B cell (primary cell): ENCODE measurements around the gene TNFRSF19. TPM values are rescaled to one million over a fixed set of nuclear protein-coding genes. Genes with fewer than 3 reads are reported as not detected.

Experiments
- ATAC-seq: fragments of 200-7000 bp; cut with Tn5 transposase; one replicate; pipeline ENCODE4 v1.10.0; 2021; ENCODE audit warnings: low read depth, mild to moderate bottlenecking, moderate number of reproducible peaks, moderate library complexity
- CTCF ChIA-PET: fragments of 350-600 bp; sonication (Branson Sonifier 250); formaldehyde crosslinking; loops from one replicate; lab custom pipeline; 2021; ENCODE audit warnings: antibody characterized with exemption, inconsistent platforms; lab: Charles Lee
- POLR2A ChIA-PET: fragments of 350-600 bp; sonication (Branson Sonifier 250); formaldehyde crosslinking; loops from one replicate; lab custom pipeline; 2021; ENCODE audit warnings: antibody characterized with exemption; lab: Charles Lee
- DNase-seq: peaks from one replicate; pipeline ENCODE4 v3.0.0; 2013
- H2AFZ ChIP-seq: 2 replicates; pipeline ENCODE4 v1.6.1; 2012; ENCODE audit warnings: mild to moderate bottlenecking, low read depth, low read length; ENCODE audit not compliant: insufficient read depth, poor library complexity, severe bottlenecking
- H3K27ac ChIP-seq, 2 donors: 1 replicate in 1 of 2; 2 replicates in 1 of 2; pipeline ENCODE4 v1.5.1; 2012 to 2013; ENCODE audit warnings: low read length in 2 of 2, mild to moderate bottlenecking in 2 of 2, moderate library complexity in 1 of 2
- H3K27me3 ChIP-seq, 4 experiments: fragments of 200-600 bp in 1 of 4; sonication (generic) in 1 of 4; replicated peaks in 1 of 4; 1 replicate in 2 of 4; 2 replicates in 2 of 4; pipeline versions ENCODE4 v1.6.1 to v1.7.0; 2013 to 2016; ENCODE audit warnings: low read length in 3 of 4, mild to moderate bottlenecking in 2 of 4, mixed read lengths in 1 of 4, moderate library complexity in 1 of 4; ENCODE audit not compliant: insufficient read depth in 4 of 4, control insufficient read depth in 3 of 4; ENCODE audit errors: control extremely low read depth in 1 of 4
- H3K36me3 ChIP-seq, 2 experiments: replicated peaks in 1 of 2; 1 replicate in 1 of 2; 2 replicates in 1 of 2; pipeline versions ENCODE4 v1.6.1 to v1.7.1; 2013; ENCODE audit warnings: low read length in 1 of 2; ENCODE audit not compliant: insufficient read depth in 2 of 2, control insufficient read depth in 1 of 2; ENCODE audit errors: control extremely low read depth in 1 of 2, extremely low read depth in 1 of 2
- H3K4me1 ChIP-seq, 2 donors: fragments of 200-600 bp in 1 of 2; sonication (generic) in 1 of 2; 1 replicate in 1 of 2; 2 replicates in 1 of 2; pipeline versions ENCODE4 v1.5.1 to v1.6.1; 2013 to 2017; ENCODE audit warnings: low read length in 2 of 2; ENCODE audit not compliant: control insufficient read depth in 2 of 2, insufficient read depth in 2 of 2
- H3K4me2 ChIP-seq: replicated peaks from 2 replicates; pipeline ENCODE3; 2012; ENCODE audit warnings: mild to moderate bottlenecking, low read depth, low read length; ENCODE audit not compliant: poor library complexity, severe bottlenecking
- H3K4me3 ChIP-seq, 5 experiments: fragments of 200-600 bp in 1 of 5; sonication (generic) in 1 of 5; 1 replicate in 3 of 5; 2 replicates in 2 of 5; pipeline versions ENCODE4 v1.5.1 to v1.7.0; 2011 to 2016; ENCODE audit warnings: low read length in 4 of 5, mild to moderate bottlenecking in 4 of 5, low read depth in 2 of 5, control low read depth in 1 of 5, moderate library complexity in 1 of 5; ENCODE audit not compliant: insufficient read depth in 1 of 5; ENCODE audit errors: control extremely low read depth in 1 of 5, extremely low read depth in 1 of 5
- H3K79me2 ChIP-seq: fragments of 200-600 bp; sonication (generic); one replicate; pipeline ENCODE4 v1.6.0; 2016; ENCODE audit warnings: low read length; ENCODE audit not compliant: control insufficient read depth, insufficient read depth
- H3K9ac ChIP-seq: fragments of 200-600 bp; sonication (generic); 2 replicates; pipeline ENCODE4 v1.6.1; 2017; ENCODE audit warnings: mild to moderate bottlenecking, low read length, moderate library complexity
- H3K9me3 ChIP-seq, 3 donors: one replicate each; pipeline versions ENCODE4 v1.6.1 to v1.7.1; 2013; ENCODE audit warnings: low read length in 2 of 3; ENCODE audit not compliant: control insufficient read depth in 2 of 3, insufficient read depth in 1 of 3; ENCODE audit errors: control extremely low read depth in 1 of 3
- H4K20me1 ChIP-seq: 2 replicates; pipeline ENCODE4 v1.6.0; 2012; ENCODE audit warnings: mild to moderate bottlenecking, low read length; ENCODE audit not compliant: insufficient read depth, control insufficient read depth, poor library complexity, severe bottlenecking
- H3K27ac Mint-ChIP-seq: one replicate; pipeline ENCODE4 v1.8.0; 2021; ENCODE audit warnings: mixed read lengths
- H3K27me3 Mint-ChIP-seq: one replicate; pipeline ENCODE4 v1.8.0; 2021; ENCODE audit warnings: mixed read lengths
- H3K4me1 Mint-ChIP-seq: one replicate; pipeline ENCODE4 v1.8.0; 2021; ENCODE audit warnings: mixed read lengths
- H3K4me3 Mint-ChIP-seq: one replicate; pipeline ENCODE4 v1.8.0; 2021; ENCODE audit warnings: mixed read lengths
- H3K9me3 Mint-ChIP-seq: one replicate; pipeline ENCODE4 v1.8.0; 2022; ENCODE audit warnings: mixed read lengths; ENCODE audit not compliant: insufficient read depth
- CTCF ChIP-seq: fragments of 200-600 bp; IDR thresholded peaks from one replicate; pipeline ENCODE4 v1.8.0; 2022; ENCODE audit warnings: antibody characterized with exemption, mild to moderate bottlenecking
- EZH2 ChIP-seq: IDR thresholded peaks from 2 replicates; pipeline ENCODE4 v1.6.1; 2012; ENCODE audit warnings: borderline replicate concordance, low read depth, mild to moderate bottlenecking, moderate library complexity, low read length; ENCODE audit not compliant: insufficient read depth, poor library complexity, severe bottlenecking
- WGBS: methylation state at CpG from one replicate; pipeline ENCODE4 v1.1.5; 2013; ENCODE audit warnings: missing lambda C conversion rate; ENCODE audit not compliant: insufficient coverage; 5-methylcytosine and 5-hydroxymethylcytosine counted together
- intact Hi-C: fragments of 100-400 bp; cut with micrococcal nuclease; formaldehyde crosslinking; loops from one replicate; pipeline ENCODE4 v1.10.0; 2022
- polyA plus RNA-seq: library from polyadenylated mRNA; depleted of rRNA; stranded (reverse); fragments of >200 nt; gene quantifications from 2 replicates; pipeline ENCODE4 v1.2.3, GENCODE V29; 2012
- total RNA-seq, 2 donors: library from RNA; stranded (reverse); fragments of 120-200 nt in 1 of 2; gene quantifications; 1 replicate in 1 of 2; 2 replicates in 1 of 2; pipeline versions ENCODE4 v1.2.3 to v1.2.4, GENCODE V29; 2013 to 2022

The TNFRSF19 gene
- total and polyA plus RNA-seq, 2 donors (not counting 1 experiment from before 2014, with no cell fraction given): 0.36 TPM; not detected in 1

- no peak overlapping the region for H3K27ac Mint-ChIP-seq
- H3K4me3 Mint-ChIP-seq: no peak overlapping the region
- Histone ChIP-seq H2AFZ (no peak overlapping the region), H3K4me2 (no peak overlapping the region), H3K79me2 (no peaks in the 10 kb centered on the region), H3K4me1 (no peaks in the 10 kb centered on the region), H4K20me1 (no peaks in the 10 kb centered on the region), H3K9ac (no peak overlapping the region), H3K36me3 (no peaks in the 10 kb centered on the region), H3K4me3 (no peak overlapping the region), H3K27ac (no peak overlapping the region), H3K27me3 (peaks cover 0 to 3% (median under 1%) of the 10 kb centered on the region in 4 experiments), H3K9me3 (no peaks in the 10 kb centered on the region)
- no peaks in the 10 kb centered on the region for H3K9me3 Mint-ChIP-seq
- TF ChIP-seq EZH2 (no peak), CTCF (no peak)
- 100% methylated on average over 3 of the region's 5 CpGs for WGBS
- ATAC-seq: no peak
- H3K27me3 Mint-ChIP-seq: peaks cover 13% of the 10 kb centered on the region
- no peak for DNase-seq
- POLR2A ChIA-PET: no interaction called here
- no peaks in the 10 kb centered on the region for H3K4me1 Mint-ChIP-seq
- intact Hi-C loops: no loop called here
- CTCF ChIA-PET: no interaction called here
Measured at GRCh38 chr13:23634897-23635296, 64.7 kb downstream of the TNFRSF19 start.

- Histone ChIP-seq H3K4me1 (no peaks in the 10 kb centered on the region), H3K4me3 (no peak overlapping the region), H3K4me2 (no peak overlapping the region), H3K27ac (no peak overlapping the region), H4K20me1 (no peaks in the 10 kb centered on the region), H3K27me3 (no peaks in the 10 kb centered on the region), H3K9ac (no peak overlapping the region), H3K36me3 (no peaks in the 10 kb centered on the region), H3K9me3 (no peaks in the 10 kb centered on the region), H2AFZ (no peak overlapping the region), H3K79me2 (no peaks in the 10 kb centered on the region)
- ChIA-PET CTCF (interaction anchor here (1.1 kb wide), 1 partner anchor 169 kb away, joined by 3 read pairs; no protein-coding TSS in a partner anchor), POLR2A (no interaction called here)
- intact Hi-C loops: no loop called here
- WGBS: 89% methylated on average over 6 of the region's 6 CpGs
- DNase-seq: no peak
- Mint-ChIP-seq H3K4me3 (no peak overlapping the region), H3K9me3 (no peaks in the 10 kb centered on the region), H3K4me1 (no peaks in the 10 kb centered on the region), H3K27ac (no peak overlapping the region), H3K27me3 (peaks cover 8% of the 10 kb centered on the region)
- ATAC-seq: no peak
- TF ChIP-seq EZH2: no peak
- no peak for TF ChIP-seq CTCF
Measured at GRCh38 chr13:23636360-23636759, 66.1 kb downstream of the TNFRSF19 start.
